GM12878 (cell line): ENCODE data around the gene BCR. TPM values are rescaled to one million over a fixed set of nuclear protein-coding genes. Genes with fewer than 3 reads are reported as not detected.

Source experiments
- ATAC-seq: fragments of 200-7000 bp; cut with Tn5 transposase; 3 replicates; pipeline ENCODE4 v1.9.1; 2020; ENCODE audit warnings: mild to moderate bottlenecking, moderate library complexity
- BruUV-seq: library from RNA; stranded (reverse); fragments of 400-500 nt; replicated peaks from 2 replicates; lab custom pipeline; 2021; lab: Mats Ljungman, UMichigan
- CTCF ChIA-PET: fragments of 300-600 bp; sonication (Branson Sonifier 250); formaldehyde crosslinking; extraction: SDS; loops from one replicate; lab custom pipeline; 2021; ENCODE audit warnings: inconsistent platforms; lab: Yijun Ruan, JAX
- POLR2A ChIA-PET: fragments of 350-600 bp; formaldehyde crosslinking; extraction: SDS; loops from one replicate; lab custom pipeline; 2021; ENCODE audit warnings: inconsistent platforms; lab: Charles Lee
- RAD21 ChIA-PET: fragments of 300-600 bp; sonication (Branson Sonifier 250); formaldehyde crosslinking; loops from one replicate; lab custom pipeline; 2023; ENCODE audit warnings: antibody characterized with exemption; ENCODE audit not compliant: unreplicated experiment; lab: Charles Lee
- SMC1A ChIA-PET: fragments of 300-600 bp; sonication (Branson Sonifier 250); formaldehyde crosslinking; loops from one replicate; lab custom pipeline; 2023; ENCODE audit not compliant: unreplicated experiment, uncharacterized antibody; lab: Charles Lee
- DNase-seq: peaks from one replicate; pipeline ENCODE4 v3.0.0-alpha.2; 2011; ENCODE audit warnings: low read depth, low spot score
- FAIRE-seq: peaks from 3 replicates; lab custom pipeline; 2011; peaks lifted over from hg19 to GRCh38; lab: Jason Lieb, UNC
- H2AFZ ChIP-seq: 2 replicates; pipeline ENCODE4 v1.6.0; 2011; ENCODE audit warnings: low read depth, low read length, control low read depth; ENCODE audit not compliant: control insufficient read depth
- H3K27ac ChIP-seq: 2 replicates; pipeline ENCODE4 v1.5.1; 2011; ENCODE audit warnings: control low read depth; ENCODE audit not compliant: control insufficient read depth, insufficient read depth
- H3K27me3 ChIP-seq, 2 experiments: replicated peaks in 1 of 2; 2 replicates each; pipeline versions ENCODE4 v1.6.0 to v1.6.1; 2011; ENCODE audit warnings: low read length in 1 of 2; ENCODE audit not compliant: control insufficient read depth in 2 of 2, insufficient read depth in 2 of 2
- H3K36me3 ChIP-seq, 2 experiments: 2 replicates each; pipeline ENCODE4 v1.5.1; 2011; ENCODE audit warnings: low read length in 1 of 2; ENCODE audit not compliant: control insufficient read depth in 2 of 2, insufficient read depth in 2 of 2
- H3K4me1 ChIP-seq: 2 replicates; pipeline ENCODE4 v1.6.1; 2011; ENCODE audit warnings: mild to moderate bottlenecking, low read length, moderate library complexity, mixed read lengths; ENCODE audit not compliant: control insufficient read depth, insufficient read depth
- H3K4me2 ChIP-seq: 2 replicates; pipeline ENCODE4 v1.6.0; 2011; ENCODE audit warnings: control low read depth; ENCODE audit not compliant: control insufficient read depth, insufficient read depth
- H3K4me3 ChIP-seq: fragments of 200-600 bp; sonication (generic); 2 replicates; pipeline ENCODE4 v1.5.1; 2016
- H3K79me2 ChIP-seq: 2 replicates; pipeline ENCODE4 v1.6.0; 2011; ENCODE audit warnings: low read length; ENCODE audit not compliant: control insufficient read depth, insufficient read depth
- H3K9ac ChIP-seq: 2 replicates; pipeline ENCODE4 v1.8.0; 2011; ENCODE audit warnings: low read length, control low read depth, mixed read lengths; ENCODE audit not compliant: control insufficient read depth, insufficient read depth
- H3K9me3 ChIP-seq: replicated peaks from 3 replicates; pipeline ENCODE4 v1.5.1; 2011; ENCODE audit warnings: mild to moderate bottlenecking, low read length; ENCODE audit not compliant: control insufficient read depth, insufficient read depth
- H4K20me1 ChIP-seq: 2 replicates; pipeline ENCODE4 v1.6.0; 2011; ENCODE audit not compliant: control insufficient read depth, insufficient read depth
- CBX5 ChIP-seq: sonication (generic); IDR thresholded peaks from 2 replicates; pipeline ENCODE4 v1.6.1; 2016; ENCODE audit warnings: low read depth, moderate library complexity, mild to moderate bottlenecking, inconsistent platforms
- E2F8 ChIP-seq: fragments of 450-650 bp; IDR thresholded peaks from 2 replicates; pipeline ENCODE4 v1.6.1; 2018; ENCODE audit warnings: mild to moderate bottlenecking, low read depth, moderate library complexity; ENCODE audit not compliant: partially characterized antibody
- MAX ChIP-seq: IDR thresholded peaks from 2 replicates; pipeline ENCODE4 v1.6.1; 2012; ENCODE audit warnings: low read depth, low read length, improper control_type of control experiment
- NFYB ChIP-seq: IDR thresholded peaks from 2 replicates; pipeline ENCODE4 v1.6.1; 2011; ENCODE audit warnings: low read depth, mild to moderate bottlenecking, low read length, improper control_type of control experiment, moderate library complexity; ENCODE audit not compliant: insufficient read depth
- NKRF ChIP-seq: fragments of 450-650 bp; conservative IDR thresholded peaks from 2 replicates; pipeline ENCODE4 v1.6.1; 2017; ENCODE audit warnings: mild to moderate bottlenecking, moderate library complexity
- NR2F1 ChIP-seq: fragments of 450-650 bp; conservative IDR thresholded peaks from 2 replicates; pipeline ENCODE4 v1.6.1; 2017; ENCODE audit warnings: mild to moderate bottlenecking
- PML ChIP-seq: IDR thresholded peaks from 2 replicates; pipeline ENCODE4 v1.6.1; 2012; ENCODE audit warnings: low read length, inconsistent platforms
- USF2 ChIP-seq: IDR thresholded peaks from 2 replicates; pipeline ENCODE4 v1.6.1; 2011; ENCODE audit warnings: low read depth, low read length, improper control_type of control experiment, borderline replicate concordance
- WGBS: methylation state at CpG from one replicate; pipeline ENCODE4 v1.1.6; 2016; ENCODE audit warnings: low lambda C conversion rate; ENCODE audit not compliant: insufficient replicate concordance, insufficient coverage; ENCODE audit errors: missing lambda C conversion rate; 5-methylcytosine and 5-hydroxymethylcytosine counted together
- in situ Hi-C: fragments of 300-500 bp; cut with MboI; formaldehyde crosslinking; loops from 9 replicates; pipeline ENCODE4 v1.14.3; 2018; ENCODE audit warnings: mixed read lengths
- intact Hi-C: fragments of 100-400 bp; cut with micrococcal nuclease; formaldehyde crosslinking; loops from one replicate; pipeline ENCODE4 v1.14.2; 2022; ENCODE audit not compliant: unreplicated experiment
- polyA plus RNA-seq, 11 experiments: library from polyadenylated mRNA; depleted of rRNA in 4 of 11; unstranded in 6 of 11; stranded (reverse) in 5 of 11; fragments of >200 nt; fragmentation: Nextera tagmentation in 4 of 11; fragmentation: Illumina TruSeq in 1 of 11; extraction: Ambion mirVana in 4 of 11; extraction: Trizol in 1 of 11; gene quantifications; 1 replicate in 1 of 11; 2 replicates in 10 of 11; pipeline versions ENCODE4 v1.2.1 to v1.2.3, GENCODE V29; 2011 to 2016; ENCODE audit warnings: inconsistent platforms in 2 of 11, missing spikeins in 2 of 11, low read depth in 1 of 11
- total RNA-seq, 4 experiments: library from RNA; depleted of rRNA in 3 of 4; stranded (reverse); fragments of >200 nt in 3 of 4; fragmentation: Illumina TruSeq in 1 of 4; extraction: Trizol in 1 of 4; gene quantifications; 2 replicates each; pipeline versions ENCODE4 v1.2.1 to v1.2.3, GENCODE V29; 2013 to 2021
- TF ChIP-seq, protein P1 (sequence below): fragments of 450-650 bp; IDR thresholded peaks from 2 replicates; pipeline ENCODE4 v1.6.1; 2016; ENCODE audit warnings: mild to moderate bottlenecking, moderate library complexity, borderline replicate concordance
- TF ChIP-seq, protein P2 (sequence below): IDR thresholded peaks from 2 replicates; pipeline ENCODE4 v1.6.1; 2011; ENCODE audit warnings: low read depth, mild to moderate bottlenecking, low read length, moderate library complexity, borderline replicate concordance; ENCODE audit errors: extremely low read depth

BCR gene
- total and polyA plus RNA-seq, 10 of the 15 experiments (the other 5 are each of a cell fraction or from before 2014, with no cell fraction given) = 1.7 to 64.7 (median 18.4) TPM

GRCh38 chr22:23156286-23156685, 24.0 kb upstream of the BCR start:
- Histone ChIP-seq H3K27ac (no peak overlapping the region), H3K9ac (no peak overlapping the region), H3K79me2 (no peaks in the 10 kb centered on the region), H3K4me2 (no peak overlapping the region), H3K4me1 (peaks cover 12% of the 10 kb centered on the region), H3K4me3 (no peak overlapping the region), H4K20me1 (no peaks in the 10 kb centered on the region), H3K9me3 (no peaks in the 10 kb centered on the region), H3K27me3 (no peaks in the 10 kb centered on the region), H3K36me3 (no peaks in the 10 kb centered on the region), H2AFZ (no peak overlapping the region)
- WGBS = 61% methylated on average over 8 of the region's 8 CpGs
- in situ Hi-C loops (no loop called here), intact Hi-C loops (no loop called here)
- ChIA-PET CTCF (interaction anchor here (1.2 to 2.7 kb wide), 4 partner anchors 9 to 125 kb away, joined by 3 to 10 read pairs (median 6); no protein-coding TSS in a partner anchor), POLR2A (interaction anchor here (2.4 kb wide), 1 partner anchor 10 kb away, joined by 9 read pairs; the partner anchor contains the start of gene RAB36), RAD21 (interaction anchor here (1.4 kb wide), 1 partner anchor 18 kb away, joined by 3 read pairs; no protein-coding TSS in a partner anchor), SMC1A (interaction anchor here (0.8 to 2.3 kb wide), 2 partner anchors 17 to 24 kb away, joined by 3 to 6 read pairs; no protein-coding TSS in a partner anchor)
- no peak for ATAC-seq
- no peak for DNase-seq
- no TSS peak for BruUV-seq
- no peak for FAIRE-seq
- TF ChIP-seq NR2F1 = no peak
- no peak for TF ChIP-seq NFYB
- TF ChIP-seq, protein P1, sequence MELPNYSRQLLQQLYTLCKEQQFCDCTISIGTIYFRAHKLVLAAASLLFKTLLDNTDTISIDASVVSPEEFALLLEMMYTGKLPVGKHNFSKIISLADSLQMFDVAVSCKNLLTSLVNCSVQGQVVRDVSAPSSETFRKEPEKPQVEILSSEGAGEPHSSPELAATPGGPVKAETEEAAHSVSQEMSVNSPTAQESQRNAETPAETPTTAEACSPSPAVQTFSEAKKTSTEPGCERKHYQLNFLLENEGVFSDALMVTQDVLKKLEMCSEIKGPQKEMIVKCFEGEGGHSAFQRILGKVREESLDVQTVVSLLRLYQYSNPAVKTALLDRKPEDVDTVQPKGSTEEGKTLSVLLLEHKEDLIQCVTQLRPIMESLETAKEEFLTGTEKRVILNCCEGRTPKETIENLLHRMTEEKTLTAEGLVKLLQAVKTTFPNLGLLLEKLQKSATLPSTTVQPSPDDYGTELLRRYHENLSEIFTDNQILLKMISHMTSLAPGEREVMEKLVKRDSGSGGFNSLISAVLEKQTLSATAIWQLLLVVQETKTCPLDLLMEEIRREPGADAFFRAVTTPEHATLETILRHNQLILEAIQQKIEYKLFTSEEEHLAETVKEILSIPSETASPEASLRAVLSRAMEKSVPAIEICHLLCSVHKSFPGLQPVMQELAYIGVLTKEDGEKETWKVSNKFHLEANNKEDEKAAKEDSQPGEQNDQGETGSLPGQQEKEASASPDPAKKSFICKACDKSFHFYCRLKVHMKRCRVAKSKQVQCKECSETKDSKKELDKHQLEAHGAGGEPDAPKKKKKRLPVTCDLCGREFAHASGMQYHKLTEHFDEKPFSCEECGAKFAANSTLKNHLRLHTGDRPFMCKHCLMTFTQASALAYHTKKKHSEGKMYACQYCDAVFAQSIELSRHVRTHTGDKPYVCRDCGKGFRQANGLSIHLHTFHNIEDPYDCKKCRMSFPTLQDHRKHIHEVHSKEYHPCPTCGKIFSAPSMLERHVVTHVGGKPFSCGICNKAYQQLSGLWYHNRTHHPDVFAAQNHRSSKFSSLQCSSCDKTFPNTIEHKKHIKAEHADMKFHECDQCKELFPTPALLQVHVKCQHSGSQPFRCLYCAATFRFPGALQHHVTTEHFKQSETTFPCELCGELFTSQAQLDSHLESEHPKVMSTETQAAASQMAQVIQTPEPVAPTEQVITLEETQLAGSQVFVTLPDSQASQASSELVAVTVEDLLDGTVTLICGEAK = no peak
- TF ChIP-seq, protein P2, sequence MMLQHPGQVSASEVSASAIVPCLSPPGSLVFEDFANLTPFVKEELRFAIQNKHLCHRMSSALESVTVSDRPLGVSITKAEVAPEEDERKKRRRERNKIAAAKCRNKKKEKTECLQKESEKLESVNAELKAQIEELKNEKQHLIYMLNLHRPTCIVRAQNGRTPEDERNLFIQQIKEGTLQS = no peak
- no peak for TF ChIP-seq CBX5
- TF ChIP-seq MAX = no peak
- TF ChIP-seq E2F8 = no peak
- no peak for TF ChIP-seq USF2
- TF ChIP-seq NKRF = no peak
- TF ChIP-seq PML = no peak
